A673 (cell line): ENCODE results near the gene NINJ2.

ENCODE experiments used
- CTCF ChIP-seq: fragments of 300-800, 200-600 bp; sonication (generic); conservative IDR thresholded peaks from 2 replicates; pipeline ENCODE4 v1.5.1; 2017; ENCODE audit warnings: low read depth, mild to moderate bottlenecking, antibody characterized with exemption, low read length, moderate library complexity, mixed read lengths
- EZH2 ChIP-seq: fragments of 200-600 bp; sonication (generic); IDR thresholded peaks from 2 replicates; pipeline ENCODE4 v1.6.1; 2017; ENCODE audit warnings: borderline replicate concordance, low read depth, mild to moderate bottlenecking, mixed read lengths, antibody characterized with exemption, low read length; ENCODE audit not compliant: poor library complexity, severe bottlenecking

- TF ChIP-seq CTCF = no peak
- TF ChIP-seq EZH2 = no peak
Observed at GRCh38 chr12:588646-589045, 74.6 kb downstream of the NINJ2 start.
